Measurements from ENCODE around the gene C1QTNF8.

DNA sequence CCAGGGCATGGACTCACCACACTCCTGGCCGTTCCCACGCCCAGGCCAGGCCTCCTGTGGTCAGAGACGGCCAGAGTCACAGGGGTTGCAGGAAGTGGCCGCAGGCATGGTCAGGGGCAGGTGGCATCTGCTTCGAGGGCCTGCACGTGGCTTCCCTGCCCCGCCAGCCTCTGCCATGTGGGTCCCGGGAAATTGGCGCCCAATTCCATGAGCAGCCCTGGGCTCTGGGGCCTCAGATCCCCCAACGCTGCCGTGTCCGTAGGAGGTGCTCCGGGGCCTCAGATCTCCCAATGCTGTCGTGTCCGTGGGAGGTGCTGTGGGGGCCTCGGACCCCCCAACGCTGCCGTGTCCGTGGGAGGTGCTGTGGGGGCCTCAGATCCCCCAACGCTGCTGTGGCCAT lies 33.1 kb downstream of the C1QTNF8 start:
- TF ChIP-seq EZH2 (IDR thresholded peaks at IDR 0.05; ENCODE audit: insufficient read depth, poor library complexity, severe bottlenecking): no peak
- no peak for TF ChIP-seq EZH2phosphoT487 (IDR thresholded peaks at IDR 0.05; ENCODE audit: insufficient read depth, low read depth)

All from GM23248 (cell line).